ENCODE results near the gene ASB13. TPM values are rescaled to one million over a fixed set of nuclear protein-coding genes. Genes with fewer than 3 reads are reported as not detected.

Gene ASB13
- total RNA-seq, 1 experiment from 2014 or later: 25.9 TPM

DNA sequence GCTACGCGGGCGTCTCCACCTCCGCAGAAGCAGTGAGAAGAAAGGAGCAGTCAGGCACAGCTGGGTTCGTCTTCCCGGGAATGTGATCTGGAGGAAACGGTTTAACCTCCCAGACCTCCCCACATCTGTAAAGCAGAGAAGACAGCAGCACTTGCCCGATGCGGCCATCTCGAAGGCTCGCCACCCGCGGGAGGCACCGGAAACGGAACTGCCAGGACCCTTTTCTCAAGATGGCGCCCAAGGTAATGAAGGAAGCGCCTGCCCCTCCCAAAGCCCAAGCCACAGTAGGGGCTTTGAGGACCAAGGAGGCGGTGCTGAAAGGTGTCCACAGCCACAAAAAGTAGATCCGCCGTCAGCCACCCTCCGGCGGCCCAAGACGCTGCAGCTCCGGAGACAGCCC, 41.7 kb downstream of the ASB13 start:
- no peak overlapping the region for H2AFZ ChIP-seq (ENCODE audit: low read depth, low read length, poor library complexity, severe bottlenecking)
- no peak overlapping the region for H3K27ac ChIP-seq (ENCODE audit: low read depth, low read length)
- ATAC-seq (no peak), DNase-seq (ENCODE audit: low read depth, low spot score) (no peak)
- no peak overlapping the region for H3K4me2 ChIP-seq (ENCODE audit: low read length)
- H3K9ac ChIP-seq (ENCODE audit: low read length): no peak overlapping the region
- H3K36me3 ChIP-seq (ENCODE audit: control insufficient read depth in 1 of 2, insufficient read depth in 2 of 2, low read length in 2 of 2): no peaks in the 10 kb centered on the region
- CTCF ChIA-PET: interaction anchor here (1.1 kb wide), 1 partner anchor 181 kb away, joined by 3 read pairs; no protein-coding TSS in a partner anchor
- H3K27me3 ChIP-seq (ENCODE audit: insufficient read depth, low read length): 0 out of 2 replicates have a peak, but pooled peaks cover 2% of the 10 kb centered on the region
- intact Hi-C loops (cut with micrococcal nuclease): loop anchor here (10.0 kb wide), 1 partner anchor 810 kb away; no protein-coding TSS in a partner anchor
- H4K20me1 ChIP-seq (ENCODE audit: insufficient read depth): no peaks in the 10 kb centered on the region
- POLR2A ChIA-PET: no interaction called here
- H3K79me2 ChIP-seq (ENCODE audit: insufficient read depth, low read length): no peaks in the 10 kb centered on the region
- no TSS peak for BruUV-seq (replicated peaks)
- no peaks in the 10 kb centered on the region for H3K9me3 ChIP-seq (ENCODE audit: control insufficient read depth in 1 of 2, insufficient read depth in 1 of 2, low read depth in 1 of 2, low read length in 2 of 2)
- TF ChIP-seq FOSL1 (IDR thresholded peaks at IDR 0.05; ENCODE audit: low read depth) (no peak), TCF7L2 (IDR thresholded peaks at IDR 0.05; ENCODE audit: borderline replicate concordance, extremely low read depth, insufficient read depth, insufficient read length) (no peak), CBX3 (IDR thresholded peaks at IDR 0.05; ENCODE audit: low read depth) (no peak), YY1 (IDR thresholded peaks at IDR 0.05; ENCODE audit: extremely low read depth, insufficient replicate concordance, low read depth, low read length) (no peak), POLR2A (IDR thresholded peaks at IDR 0.05; ENCODE audit: borderline replicate concordance, extremely low read depth, insufficient read depth, insufficient read length) (no peak), SRF (IDR thresholded peaks at IDR 0.05; ENCODE audit: low read depth) (no peak), EGR1 (IDR thresholded peaks at IDR 0.05; ENCODE audit: low read depth) (no peak), RAD21 (IDR thresholded peaks at IDR 0.05; ENCODE audit: low read depth) (no peak), ZFX (IDR thresholded peaks at IDR 0.05) (no peak), CEBPB (IDR thresholded peaks at IDR 0.05; ENCODE audit: low read depth) (no peak), SIN3A (IDR thresholded peaks at IDR 0.05; ENCODE audit: low read depth) (no peak), ELF1 (IDR thresholded peaks at IDR 0.05; ENCODE audit: borderline replicate concordance, low read depth) (no peak), SP1 (IDR thresholded peaks at IDR 0.05; ENCODE audit: low read depth) (no peak), ZNF274 (IDR thresholded peaks at IDR 0.05; ENCODE audit: low read depth, low read length) (no peak), EZH2phosphoT487 (IDR thresholded peaks at IDR 0.05; ENCODE audit: borderline replicate concordance) (no peak)
- TF ChIP-seq, protein P1, sequence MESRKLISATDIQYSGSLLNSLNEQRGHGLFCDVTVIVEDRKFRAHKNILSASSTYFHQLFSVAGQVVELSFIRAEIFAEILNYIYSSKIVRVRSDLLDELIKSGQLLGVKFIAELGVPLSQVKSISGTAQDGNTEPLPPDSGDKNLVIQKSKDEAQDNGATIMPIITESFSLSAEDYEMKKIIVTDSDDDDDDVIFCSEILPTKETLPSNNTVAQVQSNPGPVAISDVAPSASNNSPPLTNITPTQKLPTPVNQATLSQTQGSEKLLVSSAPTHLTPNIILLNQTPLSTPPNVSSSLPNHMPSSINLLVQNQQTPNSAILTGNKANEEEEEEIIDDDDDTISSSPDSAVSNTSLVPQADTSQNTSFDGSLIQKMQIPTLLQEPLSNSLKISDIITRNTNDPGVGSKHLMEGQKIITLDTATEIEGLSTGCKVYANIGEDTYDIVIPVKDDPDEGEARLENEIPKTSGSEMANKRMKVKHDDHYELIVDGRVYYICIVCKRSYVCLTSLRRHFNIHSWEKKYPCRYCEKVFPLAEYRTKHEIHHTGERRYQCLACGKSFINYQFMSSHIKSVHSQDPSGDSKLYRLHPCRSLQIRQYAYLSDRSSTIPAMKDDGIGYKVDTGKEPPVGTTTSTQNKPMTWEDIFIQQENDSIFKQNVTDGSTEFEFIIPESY (IDR thresholded peaks at IDR 0.05; ENCODE audit: extremely low read depth, insufficient replicate concordance, low read length): no peak
- TF ChIP-seq, protein P2, sequence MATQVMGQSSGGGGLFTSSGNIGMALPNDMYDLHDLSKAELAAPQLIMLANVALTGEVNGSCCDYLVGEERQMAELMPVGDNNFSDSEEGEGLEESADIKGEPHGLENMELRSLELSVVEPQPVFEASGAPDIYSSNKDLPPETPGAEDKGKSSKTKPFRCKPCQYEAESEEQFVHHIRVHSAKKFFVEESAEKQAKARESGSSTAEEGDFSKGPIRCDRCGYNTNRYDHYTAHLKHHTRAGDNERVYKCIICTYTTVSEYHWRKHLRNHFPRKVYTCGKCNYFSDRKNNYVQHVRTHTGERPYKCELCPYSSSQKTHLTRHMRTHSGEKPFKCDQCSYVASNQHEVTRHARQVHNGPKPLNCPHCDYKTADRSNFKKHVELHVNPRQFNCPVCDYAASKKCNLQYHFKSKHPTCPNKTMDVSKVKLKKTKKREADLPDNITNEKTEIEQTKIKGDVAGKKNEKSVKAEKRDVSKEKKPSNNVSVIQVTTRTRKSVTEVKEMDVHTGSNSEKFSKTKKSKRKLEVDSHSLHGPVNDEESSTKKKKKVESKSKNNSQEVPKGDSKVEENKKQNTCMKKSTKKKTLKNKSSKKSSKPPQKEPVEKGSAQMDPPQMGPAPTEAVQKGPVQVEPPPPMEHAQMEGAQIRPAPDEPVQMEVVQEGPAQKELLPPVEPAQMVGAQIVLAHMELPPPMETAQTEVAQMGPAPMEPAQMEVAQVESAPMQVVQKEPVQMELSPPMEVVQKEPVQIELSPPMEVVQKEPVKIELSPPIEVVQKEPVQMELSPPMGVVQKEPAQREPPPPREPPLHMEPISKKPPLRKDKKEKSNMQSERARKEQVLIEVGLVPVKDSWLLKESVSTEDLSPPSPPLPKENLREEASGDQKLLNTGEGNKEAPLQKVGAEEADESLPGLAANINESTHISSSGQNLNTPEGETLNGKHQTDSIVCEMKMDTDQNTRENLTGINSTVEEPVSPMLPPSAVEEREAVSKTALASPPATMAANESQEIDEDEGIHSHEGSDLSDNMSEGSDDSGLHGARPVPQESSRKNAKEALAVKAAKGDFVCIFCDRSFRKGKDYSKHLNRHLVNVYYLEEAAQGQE (IDR thresholded peaks at IDR 0.05; ENCODE audit: low read depth): no peak
- TF ChIP-seq, protein P3, sequence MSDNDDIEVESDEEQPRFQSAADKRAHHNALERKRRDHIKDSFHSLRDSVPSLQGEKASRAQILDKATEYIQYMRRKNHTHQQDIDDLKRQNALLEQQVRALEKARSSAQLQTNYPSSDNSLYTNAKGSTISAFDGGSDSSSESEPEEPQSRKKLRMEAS (IDR thresholded peaks at IDR 0.05): no peak
- TF ChIP-seq, protein P4, sequence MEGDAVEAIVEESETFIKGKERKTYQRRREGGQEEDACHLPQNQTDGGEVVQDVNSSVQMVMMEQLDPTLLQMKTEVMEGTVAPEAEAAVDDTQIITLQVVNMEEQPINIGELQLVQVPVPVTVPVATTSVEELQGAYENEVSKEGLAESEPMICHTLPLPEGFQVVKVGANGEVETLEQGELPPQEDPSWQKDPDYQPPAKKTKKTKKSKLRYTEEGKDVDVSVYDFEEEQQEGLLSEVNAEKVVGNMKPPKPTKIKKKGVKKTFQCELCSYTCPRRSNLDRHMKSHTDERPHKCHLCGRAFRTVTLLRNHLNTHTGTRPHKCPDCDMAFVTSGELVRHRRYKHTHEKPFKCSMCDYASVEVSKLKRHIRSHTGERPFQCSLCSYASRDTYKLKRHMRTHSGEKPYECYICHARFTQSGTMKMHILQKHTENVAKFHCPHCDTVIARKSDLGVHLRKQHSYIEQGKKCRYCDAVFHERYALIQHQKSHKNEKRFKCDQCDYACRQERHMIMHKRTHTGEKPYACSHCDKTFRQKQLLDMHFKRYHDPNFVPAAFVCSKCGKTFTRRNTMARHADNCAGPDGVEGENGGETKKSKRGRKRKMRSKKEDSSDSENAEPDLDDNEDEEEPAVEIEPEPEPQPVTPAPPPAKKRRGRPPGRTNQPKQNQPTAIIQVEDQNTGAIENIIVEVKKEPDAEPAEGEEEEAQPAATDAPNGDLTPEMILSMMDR (IDR thresholded peaks at IDR 0.05 in 2 of 3, conservative IDR thresholded peaks at IDR 0.05 in 1 of 3; ENCODE audit: borderline replicate concordance in 1 of 3, insufficient read depth in 1 of 3, low read depth in 2 of 3, low read length in 2 of 3): no peak
- TF ChIP-seq, protein P5, sequence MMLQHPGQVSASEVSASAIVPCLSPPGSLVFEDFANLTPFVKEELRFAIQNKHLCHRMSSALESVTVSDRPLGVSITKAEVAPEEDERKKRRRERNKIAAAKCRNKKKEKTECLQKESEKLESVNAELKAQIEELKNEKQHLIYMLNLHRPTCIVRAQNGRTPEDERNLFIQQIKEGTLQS (IDR thresholded peaks at IDR 0.05): no peak
- RAD21 ChIA-PET (ENCODE audit: low non-redundant PET in 1 of 2, low total read pairs in 2 of 2, uncharacterized antibody in 2 of 2, unreplicated experiment in 2 of 2): no interaction called here
- H3K4me1 ChIP-seq (ENCODE audit: control insufficient read depth in 1 of 2, insufficient read depth in 2 of 2, low read length in 2 of 2): peaks cover 0 to 6% of the 10 kb centered on the region in 2 experiments; a peak in 2 of 4 replicates
- no peaks in the 10 kb centered on the region for H3K9me2 ChIP-seq (ENCODE audit: insufficient read depth)
- H3K4me3 ChIP-seq (replicated peaks in 1 of 2; ENCODE audit: low read depth in 1 of 2, low read length in 2 of 2): no peak overlapping the region

Data from HCT116 (cell line).